Adipocyte (in vitro differentiated cells): ENCODE measurements around the gene ARID1A.

Source experiments
- DNase-seq: peaks from one replicate; pipeline ENCODE4 v3.0.0-alpha.2; 2015; ENCODE audit warnings: low read depth
- H3K27me3 ChIP-seq: replicated peaks from 2 replicates; pipeline ENCODE4 v1.7.0; 2013; ENCODE audit warnings: mild to moderate bottlenecking, low read length, moderate library complexity; ENCODE audit not compliant: control insufficient read depth, insufficient read depth
- H3K36me3 ChIP-seq: 2 replicates; pipeline ENCODE4 v1.7.0; 2013; ENCODE audit warnings: low read length, mild to moderate bottlenecking, moderate library complexity; ENCODE audit not compliant: control insufficient read depth, insufficient read depth, severe bottlenecking
- H3K4me1 ChIP-seq: 2 replicates; pipeline ENCODE4 v1.7.0; 2013; ENCODE audit warnings: mild to moderate bottlenecking, low read length, moderate library complexity; ENCODE audit not compliant: control insufficient read depth, insufficient read depth
- H3K4me3 ChIP-seq: 2 replicates; pipeline ENCODE4 v1.7.0; 2013; ENCODE audit warnings: mild to moderate bottlenecking, low read length, moderate library complexity
- H3K9ac ChIP-seq: 2 replicates; pipeline ENCODE4 v1.7.0; 2013; ENCODE audit warnings: mild to moderate bottlenecking, low read length, moderate library complexity
- H3K9me3 ChIP-seq: 2 replicates; pipeline ENCODE4 v1.7.0; 2013; ENCODE audit warnings: mild to moderate bottlenecking, low read length, moderate library complexity; ENCODE audit not compliant: control insufficient read depth

Gene ARID1A

DNA sequence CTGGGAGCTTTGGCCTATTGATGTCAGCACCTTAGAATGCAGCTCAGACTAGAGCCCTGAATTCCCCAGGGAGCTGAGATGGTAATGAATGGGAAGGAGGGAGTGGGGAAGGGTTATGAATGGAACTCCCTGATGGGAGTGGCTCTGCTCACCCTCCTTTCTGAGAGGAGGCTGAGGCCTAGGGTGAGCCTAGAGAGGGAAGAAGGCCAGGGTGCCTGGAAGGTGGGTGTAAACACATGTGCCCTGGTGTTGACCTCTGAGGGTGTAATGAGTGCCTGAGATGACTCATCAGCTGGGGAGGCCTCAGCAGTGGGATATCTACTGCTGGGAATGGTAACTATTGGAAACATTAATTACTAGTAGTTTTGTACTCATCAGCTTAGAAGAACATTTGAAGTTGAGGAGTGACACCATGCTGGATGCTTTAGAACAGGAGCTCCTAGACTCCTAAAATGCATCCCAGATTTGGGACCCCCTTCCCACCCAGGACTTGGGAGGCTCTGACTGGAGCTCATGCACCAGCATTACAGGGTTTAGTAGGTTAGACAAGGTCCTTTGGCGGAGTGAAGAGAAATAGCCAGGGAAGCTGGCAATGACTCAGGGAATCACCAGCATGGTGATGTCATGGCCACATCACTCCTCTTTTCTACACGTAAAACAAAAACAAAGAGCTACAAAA, 76.0 kb downstream of the ARID1A start:
- no peaks in the 10 kb centered on the region for H3K9me3 ChIP-seq
- H3K4me3 ChIP-seq, result no peak overlapping the region
- H3K9ac ChIP-seq, result peak overlapping the region; percentile 20
- no peaks in the 10 kb centered on the region for H3K27me3 ChIP-seq
- peak; percentile 86 for DNase-seq
- H3K4me1 ChIP-seq, result peaks cover 41% of the 10 kb centered on the region
- peaks cover 91% of the 10 kb centered on the region for H3K36me3 ChIP-seq

DNA sequence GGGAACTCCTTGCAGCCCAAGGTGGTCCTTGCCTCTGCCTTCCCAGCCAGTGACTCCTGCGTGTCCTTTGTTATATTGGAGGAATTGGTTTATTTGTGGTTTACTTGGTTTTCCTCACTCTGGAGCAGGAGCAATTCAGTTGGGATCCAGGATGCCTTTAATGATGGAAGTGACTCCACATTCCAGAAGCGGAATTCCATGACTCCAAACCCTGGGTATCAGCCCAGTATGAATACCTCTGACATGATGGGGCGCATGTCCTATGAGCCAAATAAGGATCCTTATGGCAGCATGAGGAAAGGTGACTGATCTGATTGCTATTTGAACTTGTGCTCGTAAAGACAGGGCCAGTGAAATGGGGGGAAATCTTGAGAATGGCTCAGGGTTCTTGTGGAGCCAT, 76.9 kb downstream of the ARID1A start:
- no peaks in the 10 kb centered on the region for H3K9me3 ChIP-seq
- H3K4me1 ChIP-seq, result peaks cover 40% of the 10 kb centered on the region
- peaks cover 91% of the 10 kb centered on the region for H3K36me3 ChIP-seq
- peak overlapping the region; percentile 47 for H3K9ac ChIP-seq
- no peaks in the 10 kb centered on the region for H3K27me3 ChIP-seq
- peak; percentile 63 for DNase-seq
- H3K4me3 ChIP-seq, result no peak overlapping the region

DNA sequence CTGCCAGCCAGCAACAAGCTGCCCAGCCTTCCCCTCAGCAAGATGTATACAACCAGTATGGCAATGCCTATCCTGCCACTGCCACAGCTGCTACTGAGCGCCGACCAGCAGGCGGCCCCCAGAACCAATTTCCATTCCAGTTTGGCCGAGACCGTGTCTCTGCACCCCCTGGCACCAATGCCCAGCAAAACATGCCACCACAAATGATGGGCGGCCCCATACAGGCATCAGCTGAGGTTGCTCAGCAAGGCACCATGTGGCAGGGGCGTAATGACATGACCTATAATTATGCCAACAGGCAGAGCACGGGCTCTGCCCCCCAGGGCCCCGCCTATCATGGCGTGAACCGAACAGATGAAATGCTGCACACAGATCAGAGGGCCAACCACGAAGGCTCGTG, 78.6 kb downstream of the ARID1A start:
- Histone ChIP-seq H3K9ac (no peak overlapping the region), H3K4me1 (peaks cover 25% of the 10 kb centered on the region), H3K9me3 (no peaks in the 10 kb centered on the region), H3K27me3 (no peaks in the 10 kb centered on the region), H3K4me3 (no peak overlapping the region), H3K36me3 (peaks cover 91% of the 10 kb centered on the region)
- no peak for DNase-seq

DNA sequence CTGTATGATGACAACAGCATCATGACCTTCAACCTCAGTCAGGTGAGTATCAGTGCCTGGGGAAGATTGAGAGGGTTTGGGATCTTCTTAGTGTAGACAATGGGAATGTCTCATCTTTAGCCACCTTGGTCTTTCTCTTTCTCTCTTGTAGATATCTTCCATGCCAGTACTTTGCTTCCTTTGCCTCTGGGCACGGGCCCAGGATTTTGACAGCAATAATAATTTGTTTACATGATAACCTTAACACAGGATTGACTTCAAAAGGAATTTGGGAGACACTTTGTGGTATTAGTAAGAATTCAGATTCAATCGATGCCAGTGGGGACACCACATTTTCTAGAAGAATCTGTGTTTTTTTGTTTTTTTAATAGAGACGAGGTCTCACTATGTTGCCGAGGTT, 79.9 kb downstream of the ARID1A start:
- no peaks in the 10 kb centered on the region for H3K27me3 ChIP-seq
- peaks cover 94% of the 10 kb centered on the region for H3K36me3 ChIP-seq
- H3K9ac ChIP-seq, result no peak overlapping the region

DNA sequence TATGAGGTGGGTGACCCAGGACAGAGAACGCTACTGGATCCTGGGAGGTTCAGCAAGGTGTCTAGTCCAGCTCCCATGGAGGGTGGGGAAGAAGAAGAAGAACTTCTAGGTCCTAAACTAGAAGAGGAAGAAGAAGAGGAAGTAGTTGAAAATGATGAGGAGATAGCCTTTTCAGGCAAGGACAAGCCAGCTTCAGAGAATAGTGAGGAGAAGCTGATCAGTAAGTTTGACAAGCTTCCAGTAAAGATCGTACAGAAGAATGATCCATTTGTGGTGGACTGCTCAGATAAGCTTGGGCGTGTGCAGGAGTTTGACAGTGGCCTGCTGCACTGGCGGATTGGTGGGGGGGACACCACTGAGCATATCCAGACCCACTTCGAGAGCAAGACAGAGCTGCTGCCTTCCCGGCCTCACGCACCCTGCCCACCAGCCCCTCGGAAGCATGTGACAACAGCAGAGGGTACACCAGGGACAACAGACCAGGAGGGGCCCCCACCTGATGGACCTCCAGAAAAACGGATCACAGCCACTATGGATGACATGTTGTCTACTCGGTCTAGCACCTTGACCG, 83.4 kb downstream of the ARID1A start:
- Histone ChIP-seq H3K9ac (no peak overlapping the region), H3K27me3 (no peaks in the 10 kb centered on the region), H3K36me3 (peaks cover 81% of the 10 kb centered on the region), H3K9me3 (no peaks in the 10 kb centered on the region), H3K4me3 (no peak overlapping the region), H3K4me1 (peaks cover 24% of the 10 kb centered on the region)
- no peak for DNase-seq

More for the DNA sequence above, 79.9 kb downstream of the ARID1A start:
- Histone ChIP-seq H3K4me3 (no peak overlapping the region), H3K4me1 (peaks cover 25% of the 10 kb centered on the region), H3K9me3 (no peaks in the 10 kb centered on the region)
- DNase-seq, result no peak

DNA sequence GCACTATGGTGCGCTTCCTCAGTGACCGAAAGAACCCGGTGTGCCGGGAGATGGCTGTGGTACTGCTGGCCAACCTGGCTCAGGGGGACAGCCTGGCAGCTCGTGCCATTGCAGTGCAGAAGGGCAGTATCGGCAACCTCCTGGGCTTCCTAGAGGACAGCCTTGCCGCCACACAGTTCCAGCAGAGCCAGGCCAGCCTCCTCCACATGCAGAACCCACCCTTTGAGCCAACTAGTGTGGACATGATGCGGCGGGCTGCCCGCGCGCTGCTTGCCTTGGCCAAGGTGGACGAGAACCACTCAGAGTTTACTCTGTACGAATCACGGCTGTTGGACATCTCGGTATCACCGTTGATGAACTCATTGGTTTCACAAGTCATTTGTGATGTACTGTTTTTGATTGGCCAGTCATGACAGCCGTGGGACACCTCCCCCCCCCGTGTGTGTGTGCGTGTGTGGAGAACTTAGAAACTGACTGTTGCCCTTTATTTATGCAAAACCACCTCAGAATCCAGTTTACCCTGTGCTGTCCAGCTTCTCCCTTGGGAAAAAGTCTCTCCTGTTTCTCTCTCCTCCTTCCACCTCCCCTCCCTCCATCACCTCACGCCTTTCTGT, 84.6 kb downstream of the ARID1A start:
- Histone ChIP-seq H3K4me3 (no peak overlapping the region), H3K36me3 (peaks cover 69% of the 10 kb centered on the region)

DNA sequence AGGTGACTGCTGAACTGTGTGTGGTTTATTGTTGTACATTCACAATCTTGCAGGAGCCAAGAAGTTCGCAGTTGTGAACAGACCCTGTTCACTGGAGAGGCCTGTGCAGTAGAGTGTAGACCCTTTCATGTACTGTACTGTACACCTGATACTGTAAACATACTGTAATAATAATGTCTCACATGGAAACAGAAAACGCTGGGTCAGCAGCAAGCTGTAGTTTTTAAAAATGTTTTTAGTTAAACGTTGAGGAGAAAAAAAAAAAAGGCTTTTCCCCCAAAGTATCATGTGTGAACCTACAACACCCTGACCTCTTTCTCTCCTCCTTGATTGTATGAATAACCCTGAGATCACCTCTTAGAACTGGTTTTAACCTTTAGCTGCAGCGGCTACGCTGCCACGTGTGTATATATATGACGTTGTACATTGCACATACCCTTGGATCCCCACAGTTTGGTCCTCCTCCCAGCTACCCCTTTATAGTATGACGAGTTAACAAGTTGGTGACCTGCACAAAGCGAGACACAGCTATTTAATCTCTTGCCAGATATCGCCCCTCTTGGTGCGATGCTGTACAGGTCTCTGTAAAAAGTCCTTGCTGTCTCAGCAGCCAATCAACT, 85.5 kb downstream of the ARID1A start:
- Histone ChIP-seq H3K4me3 (no peak overlapping the region), H3K9me3 (no peaks in the 10 kb centered on the region), H3K36me3 (peaks cover 61% of the 10 kb centered on the region), H3K4me1 (peaks cover 45% of the 10 kb centered on the region), H3K9ac (no peak overlapping the region), H3K27me3 (no peaks in the 10 kb centered on the region)
- DNase-seq, result no peak

More for the DNA sequence above, 84.6 kb downstream of the ARID1A start:
- no peaks in the 10 kb centered on the region for H3K27me3 ChIP-seq
- no peak overlapping the region for H3K9ac ChIP-seq
- peaks cover 36% of the 10 kb centered on the region for H3K4me1 ChIP-seq
- no peak for DNase-seq
- H3K9me3 ChIP-seq, result no peaks in the 10 kb centered on the region

DNA sequence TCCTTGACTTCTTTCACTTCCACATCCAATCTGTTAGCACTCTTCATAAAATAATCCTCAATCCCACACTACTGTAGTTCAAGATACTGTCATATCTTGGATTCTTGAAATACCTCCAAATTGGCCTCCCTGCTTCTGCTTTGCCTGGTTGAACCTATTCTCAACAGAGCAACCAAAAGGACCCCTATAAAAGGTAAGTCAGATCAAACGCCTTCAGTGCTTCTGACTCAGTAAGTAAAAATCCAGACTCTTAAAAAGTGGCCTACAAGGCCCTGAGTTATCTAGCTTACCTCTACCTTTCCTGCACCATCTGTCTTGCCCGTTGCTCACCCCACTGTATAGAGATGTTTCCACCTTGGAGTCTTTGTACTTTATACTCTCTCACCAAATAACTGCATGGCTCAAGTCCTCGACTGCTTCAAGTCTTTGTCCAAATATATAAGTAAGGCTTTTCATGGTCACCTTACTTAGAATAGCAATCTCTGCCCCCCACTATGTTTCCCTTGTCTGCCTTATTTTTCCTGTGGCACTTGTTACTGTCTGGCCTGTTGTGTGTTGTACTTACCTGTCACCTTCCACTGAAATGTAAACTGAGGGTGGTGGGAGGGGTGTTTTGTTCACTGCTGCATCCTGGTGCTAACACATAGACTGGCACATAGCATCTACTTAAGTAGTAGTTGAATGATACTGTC, 86.9 kb downstream of the ARID1A start:
- Histone ChIP-seq H3K9me3 (no peaks in the 10 kb centered on the region), H3K27me3 (no peaks in the 10 kb centered on the region), H3K9ac (no peak overlapping the region), H3K4me1 (peaks cover 57% of the 10 kb centered on the region), H3K4me3 (no peak overlapping the region), H3K36me3 (peaks cover 48% of the 10 kb centered on the region)
- no peak for DNase-seq

DNA sequence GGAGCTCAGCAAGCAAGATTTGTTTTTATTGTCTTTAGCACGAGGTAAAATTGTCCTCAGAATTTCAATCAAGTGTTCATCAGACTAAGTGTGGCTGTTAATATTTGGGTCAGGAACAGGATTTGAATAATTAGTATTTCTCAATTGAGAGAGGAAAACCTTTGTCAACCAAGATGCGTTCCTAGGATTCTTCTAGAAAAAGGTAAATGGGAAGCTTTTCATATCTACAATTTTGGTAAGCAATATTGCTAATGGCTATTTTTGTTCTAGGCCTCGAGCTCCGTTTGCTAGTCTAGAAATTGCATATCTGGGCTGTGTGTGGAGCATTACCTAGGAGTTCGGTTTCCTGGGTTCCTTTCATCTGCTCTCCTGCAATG, 87.8 kb downstream of the ARID1A start:
- no peak for DNase-seq
- no peaks in the 10 kb centered on the region for H3K9me3 ChIP-seq
- peaks cover 62% of the 10 kb centered on the region for H3K4me1 ChIP-seq
- H3K9ac ChIP-seq, result peak overlapping the region; percentile 35
- H3K27me3 ChIP-seq, result no peaks in the 10 kb centered on the region
- H3K4me3 ChIP-seq, result no peak overlapping the region
- H3K36me3 ChIP-seq, result peaks cover 39% of the 10 kb centered on the region

DNA sequence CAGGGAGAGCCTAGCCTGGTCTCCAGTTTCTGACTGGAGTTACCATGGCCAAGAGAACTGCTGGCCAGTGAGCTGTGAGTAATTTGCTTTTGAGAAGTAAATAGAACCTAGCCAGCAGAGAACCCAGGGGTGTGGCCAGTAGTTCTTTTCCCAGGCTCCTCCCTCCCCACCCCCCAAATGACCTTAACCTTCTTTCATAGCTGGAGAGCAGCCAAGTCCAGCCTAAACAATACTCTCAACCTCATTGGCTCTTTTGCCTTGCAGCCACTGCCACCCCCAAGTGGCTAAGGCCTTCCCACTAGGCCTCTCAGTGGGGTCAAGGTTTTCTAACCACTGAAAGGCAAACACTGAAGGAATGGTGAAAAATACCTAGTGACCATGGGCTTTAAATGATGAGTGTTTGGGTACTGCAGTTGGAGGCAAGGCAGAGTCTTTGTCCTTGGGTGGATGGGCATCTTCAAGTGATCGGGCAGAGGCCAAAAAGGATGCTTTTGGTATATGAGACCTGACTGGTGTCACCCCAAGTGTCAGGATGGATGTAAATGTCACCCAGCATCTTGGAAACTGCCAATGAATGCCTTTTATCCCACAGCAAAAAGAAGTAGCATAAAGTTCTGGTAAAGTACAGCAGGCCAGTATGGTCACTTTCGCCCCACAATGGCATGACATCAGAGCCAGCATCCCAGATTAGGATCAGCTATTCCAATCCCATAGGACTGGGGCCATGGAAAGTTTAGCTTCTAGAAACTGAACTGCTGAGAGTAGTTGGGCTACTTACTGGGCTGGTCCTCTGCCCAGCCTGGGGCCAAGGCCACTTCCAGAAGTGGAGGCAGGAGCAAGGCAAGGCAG, 88.4 kb downstream of the ARID1A start:
- Histone ChIP-seq H3K27me3 (no peaks in the 10 kb centered on the region), H3K4me1 (peaks cover 67% of the 10 kb centered on the region), H3K36me3 (peaks cover 33% of the 10 kb centered on the region), H3K9me3 (no peaks in the 10 kb centered on the region), H3K4me3 (no peak overlapping the region), H3K9ac (peak overlapping the region; percentile 35)
- DNase-seq, result peak; percentile 27
